ENCODE data around the gene TTC5.

Gene TTC5

DNA sequence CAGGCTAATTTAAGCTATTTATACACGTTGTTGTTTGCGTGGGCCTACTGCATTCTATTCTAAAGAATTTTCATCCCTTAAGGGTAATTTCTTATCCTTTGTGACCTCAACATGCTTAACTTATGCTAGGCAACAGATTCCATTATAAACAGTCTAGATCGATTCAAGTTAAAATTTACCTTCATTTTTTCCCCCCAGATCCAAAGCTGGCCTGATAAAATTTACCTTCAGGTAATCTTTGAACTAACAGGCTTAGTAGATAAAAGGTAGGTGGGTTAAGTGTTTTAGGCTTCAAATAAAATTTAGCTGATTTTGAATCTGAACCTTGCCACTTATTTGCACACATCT is 27.7 kb upstream of the TTC5 start:
- TF ChIP-seq POLR2AphosphoS5 (IDR thresholded peaks at IDR 0.05; ENCODE audit: low read depth, low read length), result no peak
- TF ChIP-seq TAF1 (IDR thresholded peaks at IDR 0.05; ENCODE audit: borderline replicate concordance, low read depth, low read length), result no peak
- no peak for TF ChIP-seq POLR2A (IDR thresholded peaks at IDR 0.05; ENCODE audit: low read depth, low read length)
- no peak for DNase-seq (ENCODE audit: insufficient read length)
- no peak for FAIRE-seq

DNA sequence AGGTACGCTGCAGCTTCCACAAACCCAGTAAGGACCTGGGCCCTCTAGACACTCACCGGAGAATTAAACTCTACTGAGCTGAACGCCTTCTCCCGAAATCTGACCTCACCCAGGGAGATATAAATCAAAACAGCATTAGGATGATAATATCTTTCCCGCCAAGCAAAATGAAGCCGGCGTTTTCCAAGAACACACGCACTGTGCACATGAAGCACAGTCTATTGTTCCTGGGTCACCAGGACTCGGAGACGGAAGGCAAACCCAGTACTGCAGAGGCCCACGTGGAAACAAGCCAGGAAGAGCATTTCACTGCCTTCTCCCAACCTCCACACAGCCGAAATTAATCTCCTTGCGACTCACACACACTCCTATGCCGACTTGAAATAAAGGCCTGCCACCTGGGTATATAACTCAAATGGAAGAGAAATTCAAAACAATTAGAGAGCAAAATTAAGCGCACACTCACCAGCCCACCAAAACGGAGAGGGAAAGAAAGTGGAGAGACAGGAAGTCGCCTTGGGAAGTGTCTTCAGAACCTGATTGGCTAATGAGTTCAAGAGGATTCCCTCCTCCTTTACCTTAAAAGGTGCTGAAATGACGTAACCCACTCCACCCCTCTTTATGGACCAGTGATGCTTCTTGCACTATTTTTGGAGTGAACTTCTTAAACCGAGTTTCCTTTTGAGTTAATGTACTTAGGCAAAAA is 27.2 kb upstream of the TTC5 start, which contains the start of gene CCNB1IP1:
CCNB1IP1 (minus strand) TSS at position 492 of the 706 bp plus-strand sequence. CDS start 16,756 bp downstream, outside the sequence.
- TF ChIP-seq TAF1 (IDR thresholded peaks at IDR 0.05; ENCODE audit: borderline replicate concordance, low read depth, low read length), result no peak
- 0 out of 2 replicates have a peak, but pooled peaks have one; percentile 33 for TF ChIP-seq POLR2AphosphoS5 (IDR thresholded peaks at IDR 0.05; ENCODE audit: low read depth, low read length)
- TF ChIP-seq POLR2A (IDR thresholded peaks at IDR 0.05; ENCODE audit: low read depth, low read length), result peak; percentile 58; the same call in 1 of the 2 replicates
- DNase-seq (ENCODE audit: insufficient read length), result peak; percentile 54
- peak; percentile 98 for FAIRE-seq

DNA sequence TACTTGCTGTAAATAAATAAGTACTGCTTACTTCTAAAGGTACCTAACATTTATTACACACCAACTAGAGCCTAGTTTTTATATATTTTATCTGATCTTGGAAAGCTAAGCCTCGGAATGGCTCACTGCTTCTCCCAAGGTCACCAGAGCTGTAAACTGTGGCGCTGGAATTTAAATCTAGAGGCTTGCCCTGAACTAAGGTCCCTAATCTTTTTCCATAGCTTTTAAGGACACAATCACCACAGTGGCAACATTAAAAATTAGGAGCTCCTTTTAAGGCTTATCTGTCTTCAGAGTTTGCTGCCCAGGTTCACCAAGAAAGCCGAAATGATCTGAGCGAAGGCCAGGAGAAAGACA is 26.7 kb upstream of the TTC5 start:
- TF ChIP-seq TAF1 (IDR thresholded peaks at IDR 0.05; ENCODE audit: borderline replicate concordance, low read depth, low read length) (no peak), POLR2A (IDR thresholded peaks at IDR 0.05; ENCODE audit: low read depth, low read length) (no peak)
- FAIRE-seq (no peak), DNase-seq (ENCODE audit: insufficient read length) (no peak)

DNA sequence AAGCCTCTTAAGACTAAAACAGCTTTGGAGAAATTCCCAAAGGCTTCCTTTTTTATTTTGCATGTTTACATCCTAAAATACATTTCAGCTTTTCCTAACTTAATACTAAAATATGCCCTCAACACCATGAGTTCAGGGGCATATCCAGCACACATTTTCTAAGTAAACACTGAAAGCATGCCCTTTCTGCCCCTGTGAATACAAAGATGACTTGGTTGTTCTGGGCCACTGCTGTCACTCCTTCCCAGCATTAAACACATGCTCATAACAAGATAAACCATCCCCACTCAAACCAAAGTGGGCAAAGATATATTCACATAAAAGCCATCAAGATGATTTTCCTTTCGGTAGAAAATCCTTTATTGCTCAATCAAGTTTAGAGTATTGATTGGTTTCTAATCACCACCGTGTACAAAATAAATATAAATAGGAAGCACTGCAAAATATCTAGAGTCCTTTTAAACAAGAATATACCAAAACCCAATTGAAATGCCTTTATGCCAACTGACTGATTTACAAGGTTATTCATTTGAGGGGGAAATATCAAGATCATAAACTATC is 25.4 kb upstream of the TTC5 start:
- no peak for FAIRE-seq

DNA sequence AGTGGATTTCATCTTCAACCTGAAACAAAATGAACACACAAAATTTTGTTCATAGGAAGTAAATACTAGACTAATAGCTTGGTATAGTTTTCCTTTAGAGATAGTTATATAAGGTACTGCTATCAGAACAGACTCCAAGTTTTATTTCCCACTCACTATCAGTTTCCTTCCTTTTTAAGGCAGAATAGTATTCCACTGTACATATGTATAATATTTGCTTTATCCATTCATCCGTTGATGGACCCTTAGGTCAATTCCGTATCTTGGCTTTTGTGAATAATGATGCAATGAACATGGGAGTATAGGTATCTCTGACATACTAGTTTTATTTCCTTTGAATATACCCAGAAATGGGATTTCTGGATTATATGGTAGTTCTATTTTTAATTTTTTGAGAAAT is 23.6 kb upstream of the TTC5 start:
- DNase-seq (ENCODE audit: insufficient read length), result no peak
- FAIRE-seq, result no peak
- no peak for TF ChIP-seq TAF1 (IDR thresholded peaks at IDR 0.05; ENCODE audit: borderline replicate concordance, low read depth, low read length)
- no peak for TF ChIP-seq POLR2A (IDR thresholded peaks at IDR 0.05; ENCODE audit: low read depth, low read length)
- no peak for TF ChIP-seq POLR2AphosphoS5 (IDR thresholded peaks at IDR 0.05; ENCODE audit: low read depth, low read length)

More for the DNA sequence above, 25.4 kb upstream of the TTC5 start:
- DNase-seq (ENCODE audit: insufficient read length), result no peak
- TF ChIP-seq TAF1 (IDR thresholded peaks at IDR 0.05; ENCODE audit: borderline replicate concordance, low read depth, low read length) (no peak), POLR2AphosphoS5 (IDR thresholded peaks at IDR 0.05; ENCODE audit: low read depth, low read length) (no peak), POLR2A (IDR thresholded peaks at IDR 0.05; ENCODE audit: low read depth, low read length) (no peak)

DNA sequence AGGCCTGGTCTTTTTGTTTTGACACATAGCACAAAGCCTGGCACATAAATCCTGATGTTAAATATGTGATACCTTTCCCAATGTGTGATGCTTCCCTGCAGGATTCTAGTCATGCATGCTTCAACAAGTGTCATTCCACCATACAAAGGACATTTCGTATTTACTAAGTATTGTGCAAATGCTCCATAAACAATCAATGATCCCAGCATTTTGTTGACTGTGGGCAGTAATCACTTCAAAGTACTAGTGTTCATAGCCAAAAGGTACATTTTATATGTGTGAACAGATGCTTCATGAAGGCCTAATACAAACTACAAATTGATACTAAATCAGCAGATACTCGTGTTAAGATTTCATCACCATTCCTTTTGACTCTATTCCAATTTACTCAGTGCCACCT is 23.0 kb upstream of the TTC5 start:
- TF ChIP-seq TAF1 (IDR thresholded peaks at IDR 0.05; ENCODE audit: borderline replicate concordance, low read depth, low read length), result no peak
- TF ChIP-seq POLR2AphosphoS5 (IDR thresholded peaks at IDR 0.05; ENCODE audit: low read depth, low read length), result no peak
- no peak for TF ChIP-seq POLR2A (IDR thresholded peaks at IDR 0.05; ENCODE audit: low read depth, low read length)
- DNase-seq (ENCODE audit: insufficient read length) (no peak), FAIRE-seq (no peak)

DNA sequence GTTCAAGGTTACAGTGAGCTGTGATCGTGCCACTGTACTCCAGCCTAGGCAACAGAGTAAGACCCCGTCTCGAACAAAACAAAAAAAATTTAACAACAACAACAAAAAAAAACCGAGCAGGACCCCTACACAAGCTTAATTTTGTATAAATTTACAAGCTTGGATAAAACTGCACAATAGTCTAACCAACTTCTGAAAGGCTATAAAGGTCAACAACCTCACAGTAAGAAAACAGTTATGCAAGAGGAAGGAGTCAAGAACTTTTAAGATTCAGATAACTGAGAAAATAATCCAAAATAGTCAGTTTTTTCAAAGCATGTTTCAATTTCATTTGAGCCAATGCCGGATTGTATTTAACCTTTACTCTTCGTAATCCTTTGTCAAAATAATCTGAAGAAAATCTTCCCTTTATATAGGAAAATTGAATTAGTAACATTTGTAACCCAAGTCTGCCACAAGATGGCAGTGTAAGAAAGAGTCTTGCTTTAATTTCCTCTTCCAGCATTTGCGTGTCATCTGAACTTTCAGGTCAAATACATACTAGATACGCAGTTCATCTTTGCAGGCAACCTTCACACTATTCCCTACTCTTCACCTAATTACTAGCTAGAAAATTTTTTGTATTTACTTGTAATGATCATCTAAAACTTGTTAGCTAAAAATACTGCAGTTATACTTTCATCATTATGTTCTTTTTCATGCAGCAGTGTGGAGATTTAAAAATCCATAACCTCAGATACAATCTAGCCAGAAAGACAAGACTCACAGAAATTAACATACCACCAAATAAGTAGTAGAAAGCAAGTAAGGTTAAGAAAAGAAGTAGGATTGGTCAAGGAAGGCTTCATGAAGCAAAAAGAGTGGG is 21.5 kb upstream of the TTC5 start:
- DNase-seq (ENCODE audit: insufficient read length), result no peak
- peak; percentile 78 for FAIRE-seq
- no peak for TF ChIP-seq POLR2AphosphoS5 (IDR thresholded peaks at IDR 0.05; ENCODE audit: low read depth, low read length)
- no peak for TF ChIP-seq POLR2A (IDR thresholded peaks at IDR 0.05; ENCODE audit: low read depth, low read length)
- TF ChIP-seq TAF1 (IDR thresholded peaks at IDR 0.05; ENCODE audit: borderline replicate concordance, low read depth, low read length), result no peak

GRCh38 chr14:20317720-20318119 is 12.0 kb upstream of the TTC5 start:
- TF ChIP-seq POLR2AphosphoS5 (IDR thresholded peaks at IDR 0.05; ENCODE audit: low read depth, low read length) (no peak), TAF1 (IDR thresholded peaks at IDR 0.05; ENCODE audit: borderline replicate concordance, low read depth, low read length) (no peak), POLR2A (IDR thresholded peaks at IDR 0.05; ENCODE audit: low read depth, low read length) (no peak)
- DNase-seq (ENCODE audit: insufficient read length), result no peak
- no peak for FAIRE-seq

DNA sequence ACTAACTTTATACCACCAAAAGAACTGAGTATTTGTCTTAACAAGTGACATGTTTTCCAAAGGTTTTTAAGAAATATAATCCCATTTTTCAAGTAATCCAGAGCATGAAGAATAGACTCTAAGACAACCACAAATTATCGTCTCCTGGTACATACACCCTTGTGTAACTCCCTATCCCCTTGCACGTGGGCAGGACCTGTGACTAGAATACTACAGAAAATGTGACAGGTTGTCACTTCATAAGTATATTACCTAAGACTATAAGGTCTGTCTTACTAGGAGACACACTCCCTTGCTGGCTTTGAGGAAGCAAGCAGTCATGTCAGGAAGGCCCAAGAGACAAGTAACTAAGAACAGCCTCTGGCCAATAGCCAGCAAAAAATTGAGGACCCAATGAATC is 8.3 kb upstream of the TTC5 start:
- TF ChIP-seq POLR2A (IDR thresholded peaks at IDR 0.05; ENCODE audit: low read depth, low read length) (no peak), TAF1 (IDR thresholded peaks at IDR 0.05; ENCODE audit: borderline replicate concordance, low read depth, low read length) (no peak), POLR2AphosphoS5 (IDR thresholded peaks at IDR 0.05; ENCODE audit: low read depth, low read length) (no peak)
- FAIRE-seq, result no peak
- DNase-seq (ENCODE audit: insufficient read length), result no peak

DNA sequence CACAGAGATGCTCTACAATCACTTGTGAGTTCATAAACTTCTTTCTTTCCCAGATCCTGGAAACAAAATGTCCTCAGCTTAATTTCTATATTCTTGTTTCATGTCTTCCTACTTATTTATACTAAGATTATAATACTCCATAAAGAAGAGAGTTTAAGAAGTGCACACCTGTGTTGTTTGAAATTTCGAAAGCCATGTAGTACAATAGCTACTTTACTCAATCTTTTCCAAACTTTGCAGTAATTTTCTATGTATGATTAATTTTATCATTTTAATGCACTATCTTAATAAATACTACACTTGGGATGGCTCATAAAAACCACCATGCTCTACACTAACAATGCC is 300 bp upstream of the TTC5 start:
- DNase-seq (ENCODE audit: insufficient read length) (no peak), FAIRE-seq (no peak)
- TF ChIP-seq POLR2A (IDR thresholded peaks at IDR 0.05; ENCODE audit: low read depth, low read length), result no peak
- no peak for TF ChIP-seq TAF1 (IDR thresholded peaks at IDR 0.05; ENCODE audit: borderline replicate concordance, low read depth, low read length)
- TF ChIP-seq POLR2AphosphoS5 (IDR thresholded peaks at IDR 0.05; ENCODE audit: low read depth, low read length), result no peak

GRCh38 chr14:20302042-20302755 is 3.6 kb downstream of the TTC5 start:
- TF ChIP-seq POLR2A (IDR thresholded peaks at IDR 0.05; ENCODE audit: low read depth, low read length), result no peak
- no peak for TF ChIP-seq POLR2AphosphoS5 (IDR thresholded peaks at IDR 0.05; ENCODE audit: low read depth, low read length)
- TF ChIP-seq TAF1 (IDR thresholded peaks at IDR 0.05; ENCODE audit: borderline replicate concordance, low read depth, low read length), result no peak
- FAIRE-seq, result no peak
- no peak for DNase-seq (ENCODE audit: insufficient read length)

Measured in GM12892 (cell line).